SK-N-MC (cell line): ENCODE data around the gene USP10.

ENCODE experiments used
- DNase-seq: peaks from one replicate; pipeline ENCODE4 v3.0.0-alpha.2; 2011; ENCODE audit warnings: low read depth, low spot score
- H3K27ac ChIP-seq: fragments of 200-600 bp; sonication (generic); 2 replicates; pipeline ENCODE4 v1.5.1; 2016; ENCODE audit warnings: mixed run types
- H3K36me3 ChIP-seq: fragments of 200-600 bp; sonication (generic); 2 replicates; pipeline ENCODE4 v1.6.1; 2017; ENCODE audit warnings: antibody characterized with exemption, low read length, mixed read lengths; ENCODE audit not compliant: insufficient read depth
- H3K4me3 ChIP-seq: fragments of 200-600 bp; sonication (generic); 2 replicates; pipeline ENCODE4 v1.5.1; 2016
- H3K9ac ChIP-seq: fragments of 200-600 bp; sonication (generic); 2 replicates; pipeline ENCODE4 v1.8.0; 2017; ENCODE audit warnings: mixed run types, mixed read lengths; ENCODE audit not compliant: insufficient read length
- H3K9me3 ChIP-seq: fragments of 200-600 bp; sonication (generic); 2 replicates; pipeline ENCODE4 v1.6.1; 2017; ENCODE audit warnings: low read depth, mild to moderate bottlenecking, antibody characterized with exemption, low read length, moderate library complexity, mixed read lengths
- EZH2 ChIP-seq: fragments of 200-600 bp; sonication (generic); IDR thresholded peaks from one replicate; pipeline ENCODE4 v1.6.1; 2017; ENCODE audit warnings: antibody characterized with exemption
- FOXP2 ChIP-seq: optimal IDR thresholded peaks from 2 replicates; pipeline ENCODE3; 2011; ENCODE audit warnings: mild to moderate bottlenecking, moderate library complexity; ENCODE audit not compliant: insufficient read depth; ENCODE audit errors: extremely low read length, control extremely low read depth
- POLR2AphosphoS5 ChIP-seq: IDR thresholded peaks from 2 replicates; pipeline ENCODE4 v1.6.1; 2012; ENCODE audit warnings: mild to moderate bottlenecking, low read depth, low read length, borderline replicate concordance

USP10 gene

DNA sequence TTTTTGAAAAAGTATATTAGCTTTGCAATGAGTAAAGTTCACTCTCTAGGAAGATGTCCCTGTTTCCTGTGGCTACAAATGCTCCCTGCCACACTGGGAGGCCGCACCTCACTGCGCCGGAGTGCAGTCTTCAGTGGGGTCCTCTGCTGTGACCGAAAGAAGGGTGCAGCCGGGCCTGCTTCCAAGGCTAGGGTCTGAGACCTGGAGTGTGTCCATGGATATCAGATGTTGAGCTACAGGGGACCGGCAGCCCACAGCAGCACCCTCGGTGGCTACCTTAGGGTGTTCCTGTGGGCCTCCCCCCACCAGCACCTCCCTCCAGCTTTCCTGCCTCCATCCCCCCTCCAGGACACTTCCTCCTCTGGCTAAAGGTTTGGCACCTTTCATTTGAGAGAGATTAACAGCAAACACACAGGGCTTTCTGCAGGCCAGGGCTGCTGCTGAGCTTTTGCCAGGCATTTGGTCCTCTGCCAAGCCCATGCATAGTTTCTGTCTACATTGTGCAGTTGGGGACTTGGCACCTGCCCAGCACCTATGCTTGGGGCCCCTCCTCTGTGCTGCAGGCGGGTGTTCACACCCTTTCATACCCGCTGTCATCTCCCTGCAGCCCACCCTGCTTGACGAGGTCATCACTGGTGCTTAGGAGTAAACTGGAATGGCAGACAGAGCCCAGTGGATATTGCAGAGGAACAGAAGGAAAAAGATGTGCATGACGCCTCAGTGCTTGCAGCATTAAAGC is 86.2 kb downstream of the USP10 start:
- DNase-seq, result no peak
- TF ChIP-seq EZH2 (no peak), FOXP2 (no peak), POLR2AphosphoS5 (no peak)
- Histone ChIP-seq H3K27ac (no peak overlapping the region), H3K9ac (no peak overlapping the region), H3K9me3 (no peaks in the 10 kb centered on the region), H3K36me3 (no peaks in the 10 kb centered on the region), H3K4me3 (no peak overlapping the region)

DNA sequence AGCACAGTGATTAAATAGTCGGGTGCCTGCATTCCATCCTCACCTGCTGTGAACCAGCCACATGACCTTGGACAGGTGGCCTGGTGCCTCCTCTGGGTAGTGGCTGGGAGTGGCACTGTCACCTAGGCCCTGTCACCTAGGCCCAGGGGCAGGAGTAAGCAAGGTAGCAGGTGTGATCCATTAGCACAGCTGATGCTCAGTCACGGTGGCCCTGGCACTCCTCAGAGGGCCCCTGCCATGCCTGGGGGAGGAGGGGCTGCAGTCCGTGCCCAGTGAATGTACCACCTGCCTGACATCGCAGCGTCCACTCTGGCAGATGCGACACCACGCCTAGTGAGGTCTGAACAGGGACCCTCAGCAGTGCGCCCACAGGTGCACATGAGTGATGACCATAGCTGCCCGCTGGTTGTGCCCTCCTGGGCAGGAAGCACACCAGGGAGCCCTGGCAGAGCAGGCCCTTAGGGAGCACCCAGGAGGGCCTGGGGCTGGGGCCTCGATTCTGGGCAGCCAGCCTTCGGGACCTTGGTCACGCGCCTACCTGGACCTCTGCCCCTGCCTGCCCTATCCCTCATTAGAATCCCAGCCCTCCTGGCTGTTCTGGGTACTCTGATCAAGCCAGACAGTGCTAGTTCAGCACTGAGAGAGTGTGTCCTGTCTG is 86.9 kb downstream of the USP10 start:
- Histone ChIP-seq H3K4me3 (no peak overlapping the region), H3K9me3 (no peaks in the 10 kb centered on the region), H3K27ac (no peak overlapping the region), H3K9ac (no peak overlapping the region), H3K36me3 (no peaks in the 10 kb centered on the region)
- no peak for DNase-seq
- TF ChIP-seq EZH2, result no peak
- TF ChIP-seq FOXP2, result no peak

DNA sequence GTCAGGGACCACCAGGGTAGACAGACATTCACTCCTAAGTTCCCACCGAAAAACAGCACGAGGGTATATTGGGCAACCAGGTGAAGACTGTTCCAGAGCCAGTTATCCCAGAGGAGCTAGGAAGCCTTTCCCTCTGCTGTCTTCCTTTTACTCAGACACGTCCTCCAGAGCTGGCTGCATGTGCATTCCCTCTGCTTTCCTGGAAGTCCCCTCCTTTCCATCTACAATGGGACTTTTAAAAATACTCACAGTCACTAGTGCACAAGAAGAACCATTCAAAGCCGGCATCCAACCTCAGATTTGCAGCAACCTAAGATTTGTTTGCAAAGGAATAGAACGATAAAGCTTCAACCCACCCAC is 87.4 kb downstream of the USP10 start:
- DNase-seq, result no peak
- TF ChIP-seq FOXP2 (no peak), POLR2AphosphoS5 (no peak), EZH2 (no peak)
- no peak overlapping the region for H3K4me3 ChIP-seq
- H3K27ac ChIP-seq, result no peak overlapping the region
- H3K36me3 ChIP-seq, result no peaks in the 10 kb centered on the region
- no peaks in the 10 kb centered on the region for H3K9me3 ChIP-seq
- H3K9ac ChIP-seq, result no peak overlapping the region

DNA sequence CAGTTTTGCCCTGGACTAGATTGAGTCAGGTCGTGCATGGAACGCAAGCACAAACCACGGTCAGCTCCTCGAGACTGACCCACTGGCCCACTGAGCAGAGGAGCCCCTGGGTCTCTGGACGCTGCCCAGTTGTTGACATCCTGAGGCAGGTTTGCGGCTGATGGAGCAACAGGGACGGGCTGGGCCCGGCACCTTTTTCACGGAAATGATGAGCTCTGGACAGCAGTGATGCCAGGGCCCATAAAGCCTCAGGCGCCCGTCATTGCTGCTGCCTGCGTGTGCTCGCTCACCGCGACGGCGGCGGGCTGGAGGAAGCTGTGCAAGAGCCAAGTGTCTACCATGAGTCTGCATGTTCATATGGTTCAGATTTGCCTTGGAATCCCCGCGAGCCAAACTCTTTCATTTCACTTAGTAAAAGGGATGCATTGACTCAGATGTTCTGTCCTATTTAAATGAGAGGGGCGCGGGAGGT is 89.2 kb downstream of the USP10 start:
- DNase-seq, result no peak
- Histone ChIP-seq H3K4me3 (no peak overlapping the region), H3K9me3 (no peaks in the 10 kb centered on the region), H3K9ac (no peak overlapping the region), H3K27ac (no peak overlapping the region), H3K36me3 (no peaks in the 10 kb centered on the region)
- no peak for TF ChIP-seq FOXP2
- TF ChIP-seq EZH2, result no peak
- TF ChIP-seq POLR2AphosphoS5, result no peak

DNA sequence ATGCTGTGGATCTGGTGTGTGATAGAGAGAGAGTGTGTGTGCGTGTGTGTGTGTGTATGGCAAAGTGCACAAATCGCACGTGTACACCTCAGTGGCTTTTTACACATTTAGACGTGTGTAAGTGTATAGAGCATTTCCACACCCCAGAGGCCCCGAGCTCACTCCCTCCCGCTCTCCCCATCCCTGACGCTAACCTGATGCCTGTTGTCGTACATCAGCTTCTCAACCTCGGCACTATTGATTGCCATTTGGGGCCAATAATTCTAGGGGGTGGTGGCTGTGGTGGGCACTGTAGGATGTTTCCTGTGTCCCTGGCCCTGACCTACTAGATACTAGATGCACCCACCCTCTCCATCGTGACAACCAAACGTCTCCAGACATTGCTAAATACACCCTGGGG is 89.6 kb downstream of the USP10 start:
- Histone ChIP-seq H3K36me3 (no peaks in the 10 kb centered on the region), H3K9ac (no peak overlapping the region), H3K9me3 (no peaks in the 10 kb centered on the region), H3K27ac (no peak overlapping the region), H3K4me3 (no peak overlapping the region)
- TF ChIP-seq FOXP2, result no peak
- DNase-seq, result no peak

DNA sequence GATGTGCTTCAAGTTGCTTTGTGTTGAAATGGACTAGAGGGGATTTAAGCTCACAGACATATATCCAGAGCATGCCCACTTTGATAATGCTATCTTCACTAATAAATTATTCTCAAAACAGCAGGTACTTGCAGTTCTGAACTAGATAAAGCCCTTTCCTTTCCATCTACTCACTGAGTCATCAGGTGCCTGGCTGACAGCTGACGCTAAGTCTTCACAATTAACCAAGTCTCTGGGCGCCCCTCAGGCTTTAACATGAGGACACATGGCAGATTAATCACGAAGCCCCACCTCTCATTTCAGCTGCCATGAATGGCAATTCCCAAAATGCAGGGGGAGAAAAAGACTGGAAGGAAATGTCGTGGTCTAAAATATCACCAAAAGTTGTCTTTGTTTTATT is 90.5 kb downstream of the USP10 start:
- Histone ChIP-seq H3K27ac (no peak overlapping the region), H3K9ac (no peak overlapping the region), H3K9me3 (no peaks in the 10 kb centered on the region), H3K36me3 (no peaks in the 10 kb centered on the region), H3K4me3 (no peak overlapping the region)
- TF ChIP-seq POLR2AphosphoS5 (no peak), EZH2 (no peak), FOXP2 (no peak)
- DNase-seq, result no peak

DNA sequence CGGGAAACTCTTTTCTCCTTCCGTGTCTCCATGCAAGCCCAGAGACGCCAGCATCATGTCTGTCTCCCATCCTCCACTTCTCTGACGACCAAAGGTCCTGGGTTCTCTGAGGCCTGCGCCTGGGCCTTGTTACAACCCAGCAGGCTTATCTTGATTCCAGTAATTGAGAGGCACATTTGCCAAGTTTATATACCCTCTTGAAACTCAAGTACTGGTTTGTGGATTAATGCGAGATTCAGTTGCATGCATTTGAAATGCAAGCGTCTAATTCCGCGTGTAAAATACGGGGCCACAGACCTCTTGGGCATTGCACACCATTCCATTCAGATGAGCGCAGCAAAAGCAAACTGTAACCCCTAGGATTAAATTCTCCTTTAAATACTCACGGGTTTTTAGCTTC is 91.3 kb downstream of the USP10 start:
- no peak overlapping the region for H3K4me3 ChIP-seq
- H3K9me3 ChIP-seq, result no peaks in the 10 kb centered on the region
- H3K9ac ChIP-seq, result no peak overlapping the region
- TF ChIP-seq FOXP2 (no peak), POLR2AphosphoS5 (no peak), EZH2 (no peak)
- H3K27ac ChIP-seq, result no peak overlapping the region
- no peak for DNase-seq
- no peaks in the 10 kb centered on the region for H3K36me3 ChIP-seq

DNA sequence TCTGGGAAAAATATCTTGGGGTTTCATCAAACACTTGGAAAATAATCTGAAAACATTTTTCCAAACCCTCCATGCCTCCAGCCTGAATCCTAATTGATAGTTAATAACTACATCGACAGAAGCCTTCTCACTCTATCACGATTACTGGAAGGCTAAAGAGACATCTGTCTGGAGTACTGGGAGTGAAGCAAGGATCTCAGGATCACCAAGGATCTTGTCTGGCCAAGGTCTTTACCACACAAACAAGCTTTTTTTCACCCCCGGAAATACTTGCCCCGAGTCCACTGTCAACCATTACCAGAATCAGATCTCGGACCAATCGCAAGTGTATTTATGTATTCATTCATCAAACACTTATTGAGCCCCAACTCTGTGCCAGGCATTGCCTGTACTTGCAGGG is 91.7 kb downstream of the USP10 start:
- Histone ChIP-seq H3K9me3 (no peaks in the 10 kb centered on the region), H3K4me3 (no peak overlapping the region), H3K27ac (no peak overlapping the region), H3K9ac (no peak overlapping the region), H3K36me3 (no peaks in the 10 kb centered on the region)
- DNase-seq, result no peak
- no peak for TF ChIP-seq EZH2
- no peak for TF ChIP-seq POLR2AphosphoS5

DNA sequence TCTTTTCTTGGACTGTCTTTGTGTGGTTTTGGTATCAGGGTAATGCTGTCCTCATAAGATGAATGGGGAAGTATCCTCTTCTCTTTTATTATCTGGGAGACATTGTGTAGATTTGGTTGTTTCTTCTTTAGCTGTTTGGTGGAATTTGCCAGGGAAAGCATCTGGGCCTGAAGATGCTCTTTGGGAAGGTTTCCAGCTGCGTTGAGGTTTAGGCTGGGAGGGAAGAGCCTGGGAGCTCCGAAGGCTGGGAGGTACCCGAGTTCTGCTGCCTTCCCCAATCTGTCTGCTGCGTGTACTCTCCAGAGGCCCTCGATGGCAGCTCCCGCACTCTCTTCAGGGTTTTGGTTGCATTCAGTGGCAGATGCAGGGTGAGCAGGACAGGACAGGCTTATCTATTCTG is 94.4 kb downstream of the USP10 start:
- H3K27ac ChIP-seq, result no peak overlapping the region
- no peak for DNase-seq
- no peaks in the 10 kb centered on the region for H3K36me3 ChIP-seq
- H3K4me3 ChIP-seq, result no peak overlapping the region
- H3K9ac ChIP-seq, result no peak overlapping the region
- H3K9me3 ChIP-seq, result no peaks in the 10 kb centered on the region
- TF ChIP-seq POLR2AphosphoS5 (no peak), EZH2 (no peak), FOXP2 (no peak)

DNA sequence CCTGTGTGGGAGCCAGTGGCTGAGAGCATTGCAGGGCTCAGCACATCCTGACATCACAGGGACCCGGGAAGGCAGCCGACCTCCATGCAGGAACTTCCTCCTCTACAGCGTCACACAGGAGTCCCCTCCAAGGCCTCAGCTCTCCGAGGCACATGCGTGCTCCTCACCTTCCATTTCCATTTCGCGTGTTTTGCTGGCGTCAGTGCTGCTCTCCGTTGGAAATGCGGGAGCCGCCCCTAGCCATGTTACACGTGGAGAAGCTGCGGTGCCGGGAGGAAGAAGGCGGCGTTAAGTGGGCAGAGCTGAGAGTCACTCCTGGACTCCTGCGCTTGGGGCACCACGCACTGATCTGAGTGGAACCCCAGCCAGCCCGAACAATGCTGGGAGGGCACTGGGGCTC is 94.8 kb downstream of the USP10 start:
- H3K9ac ChIP-seq, result no peak overlapping the region

More for the DNA sequence above, 94.8 kb downstream of the USP10 start:
- TF ChIP-seq FOXP2, result no peak
- no peak for TF ChIP-seq POLR2AphosphoS5
- no peak for TF ChIP-seq EZH2
- H3K4me3 ChIP-seq, result no peak overlapping the region
- DNase-seq, result no peak
- H3K27ac ChIP-seq, result no peak overlapping the region
- no peaks in the 10 kb centered on the region for H3K36me3 ChIP-seq
- no peaks in the 10 kb centered on the region for H3K9me3 ChIP-seq
